Ectodermal cell (in vitro differentiated cells): Measurements from ENCODE around the gene ROR2. TPM values are rescaled to one million over a fixed set of nuclear protein-coding genes. Genes with fewer than 3 reads are reported as not detected.
A peak's percentile ranks its signal among the peaks of the same experiment; 100 is the strongest.
"Not testable (repeated sequence)": the region's sequence is repeated elsewhere in the genome, so short reads cannot be mapped to it uniquely, and the experiment has no call there.

Experiments
- H3K27ac ChIP-seq: 2 replicates; pipeline ENCODE4 v1.7.0; 2013; ENCODE audit warnings: mild to moderate bottlenecking, low read depth, low read length; ENCODE audit not compliant: insufficient read depth, poor library complexity, severe bottlenecking
- H3K27me3 ChIP-seq: 2 replicates; pipeline ENCODE4 v1.7.0; 2013; ENCODE audit warnings: mild to moderate bottlenecking, low read length; ENCODE audit not compliant: insufficient read depth, control insufficient read depth, poor library complexity, severe bottlenecking
- H3K36me3 ChIP-seq: one replicate; pipeline ENCODE4 v1.7.0; 2013; ENCODE audit warnings: low read length; ENCODE audit not compliant: control insufficient read depth, insufficient read depth
- H3K4me1 ChIP-seq: one replicate; pipeline ENCODE4 v1.7.0; 2013; ENCODE audit warnings: low read length; ENCODE audit not compliant: control insufficient read depth, insufficient read depth
- H3K4me3 ChIP-seq: 2 replicates; pipeline ENCODE4 v1.7.0; 2013; ENCODE audit warnings: low read depth, low read length, control low read depth; ENCODE audit not compliant: insufficient read depth
- H3K9me3 ChIP-seq: 2 replicates; pipeline ENCODE4 v1.7.0; 2013; ENCODE audit warnings: mild to moderate bottlenecking, low read length, moderate library complexity; ENCODE audit not compliant: control insufficient read depth
- WGBS, 2 experiments: methylation state at CpG; one replicate each; pipeline ENCODE4 v1.1.7; 2013; ENCODE audit warnings: missing lambda C conversion rate in 2 of 2; 5-methylcytosine and 5-hydroxymethylcytosine counted together
- polyA plus RNA-seq, 4 experiments: library from polyadenylated mRNA; stranded (reverse); fragments of 50-300 nt; gene quantifications; one replicate each; pipeline ENCODE4 v1.2.3, GENCODE V29; 2013

The ROR2 gene
- polyA plus RNA-seq (2013, experiment 1 of 4), result 62.1 TPM
- polyA plus RNA-seq (2013, experiment 2 of 4), result 64.3 TPM
- polyA plus RNA-seq (2013, experiment 3 of 4), result 37.7 TPM
- 37.2 TPM for polyA plus RNA-seq (2013, experiment 4 of 4)

DNA sequence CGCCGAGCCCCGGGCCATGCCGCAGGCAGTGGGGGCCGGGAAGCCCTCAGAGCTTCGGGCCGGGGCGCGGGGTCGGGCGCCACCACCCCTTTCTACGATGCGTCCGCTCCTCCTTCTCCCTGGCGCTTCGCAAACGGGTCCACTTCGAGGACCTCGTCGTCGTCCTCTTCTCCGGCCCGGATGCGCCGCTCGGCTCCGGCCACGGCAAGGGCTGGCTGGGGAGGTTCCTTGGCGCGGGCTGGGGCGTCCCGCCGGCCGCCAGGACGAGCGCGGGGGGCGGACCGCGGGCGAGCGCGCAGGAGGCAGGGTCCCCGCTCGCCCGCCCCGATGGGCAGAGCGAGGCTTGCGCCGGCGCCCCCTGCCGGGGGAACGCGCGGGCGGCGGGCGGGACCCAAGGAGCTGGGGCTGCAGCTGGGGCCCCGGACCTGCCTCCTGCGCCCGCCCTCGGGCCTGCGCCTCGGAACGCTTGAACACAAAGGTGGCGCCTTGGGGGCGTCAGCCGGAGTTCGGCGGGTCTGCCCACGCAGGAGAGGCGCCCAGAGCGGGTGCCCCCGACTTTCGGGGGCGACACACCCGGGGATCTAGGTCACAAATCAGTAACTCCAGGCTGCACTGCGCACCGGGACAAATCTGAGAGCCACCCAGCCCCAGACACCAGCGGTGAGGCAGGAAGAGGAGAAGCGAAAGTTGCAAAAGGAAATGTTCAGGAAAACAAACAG, at the start of gene ROR2:
TSS of gene ROR2 (minus strand) at position 283 of the 719 bp plus-strand sequence.
- peaks cover 22% of the 10 kb centered on the region for H3K4me1 ChIP-seq
- H3K27me3 ChIP-seq, result peaks cover 14% of the 10 kb centered on the region
- 0 to 1% methylated on average over 81 of the region's 81 CpGs for WGBS, 2 experiments
- peak within 1 kb of the TSS; percentile 78 for H3K4me3 ChIP-seq
- H3K36me3 ChIP-seq, result no peaks in the 10 kb centered on the region
- peak within 1 kb of the TSS; percentile 52 for H3K27ac ChIP-seq
- H3K9me3 ChIP-seq, result no peaks in the 10 kb centered on the region

DNA sequence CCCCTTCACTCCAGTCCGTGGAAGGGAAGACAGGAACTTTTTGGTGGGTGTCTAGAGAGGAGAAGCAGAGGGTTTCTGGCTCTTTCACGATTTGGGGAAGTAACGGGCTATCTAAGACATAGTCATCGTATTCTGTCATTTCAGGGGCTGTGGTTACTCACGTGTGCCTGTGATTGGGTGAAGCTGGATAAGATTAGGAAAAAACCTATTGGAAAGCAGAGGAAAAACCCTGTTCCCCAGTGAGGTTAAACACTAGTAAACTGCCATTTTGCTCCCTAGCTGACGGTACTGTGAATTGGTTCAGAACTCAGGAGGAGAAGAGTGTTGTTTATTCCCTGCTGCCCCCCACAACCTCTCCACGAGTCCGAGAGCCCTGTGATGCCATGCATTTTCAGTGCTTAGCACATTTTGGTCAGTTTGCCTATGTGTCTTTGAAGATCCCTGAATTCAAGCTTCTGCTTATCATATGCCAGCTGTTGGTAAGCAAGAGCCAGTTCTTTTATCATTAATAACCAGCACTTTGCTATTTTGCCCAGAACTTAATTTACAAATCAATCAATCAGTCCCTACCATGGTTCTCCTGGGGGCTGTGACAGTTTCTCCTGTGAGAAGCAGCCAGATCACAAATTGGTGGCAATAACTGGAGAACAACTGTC, 45.1 kb upstream of the ROR2 start:
- Histone ChIP-seq H3K9me3 (no peaks in the 10 kb centered on the region), H3K4me1 (no peaks in the 10 kb centered on the region), H3K36me3 (no peaks in the 10 kb centered on the region), H3K27me3 (no peaks in the 10 kb centered on the region), H3K27ac (no peak overlapping the region), H3K4me3 (no peak overlapping the region)
- 82 to 89% methylated on average over 8 of the region's 8 CpGs for WGBS, 2 experiments

GRCh38 chr9:91994422-91994821, 44.4 kb upstream of the ROR2 start:
- H3K4me3 ChIP-seq, result no peak overlapping the region
- no peak overlapping the region for H3K27ac ChIP-seq
- H3K9me3 ChIP-seq, result no peaks in the 10 kb centered on the region
- H3K36me3 ChIP-seq, result no peaks in the 10 kb centered on the region
- 81 to 90% methylated on average over 3 to 4 of the region's 4 CpGs for WGBS, 2 experiments
- no peaks in the 10 kb centered on the region for H3K27me3 ChIP-seq
- no peaks in the 10 kb centered on the region for H3K4me1 ChIP-seq

- no peaks in the 10 kb centered on the region for H3K36me3 ChIP-seq
Measured at GRCh38 chr9:91992461-91993041, 42.5 kb upstream of the ROR2 start.

GRCh38 chr9:91991721-91992341, 41.8 kb upstream of the ROR2 start:
- no peak overlapping the region for H3K4me3 ChIP-seq
- H3K4me1 ChIP-seq, result no peaks in the 10 kb centered on the region
- H3K27ac ChIP-seq, result no peak overlapping the region
- no peaks in the 10 kb centered on the region for H3K27me3 ChIP-seq
- no peaks in the 10 kb centered on the region for H3K36me3 ChIP-seq
- 94 to 95% methylated on average over 20 of the region's 20 CpGs for WGBS, 2 experiments
- H3K9me3 ChIP-seq, result no peaks in the 10 kb centered on the region

More at GRCh38 chr9:91992461-91993041, 42.5 kb upstream of the ROR2 start:
- Histone ChIP-seq H3K4me1 (no peaks in the 10 kb centered on the region), H3K27me3 (no peaks in the 10 kb centered on the region), H3K9me3 (no peaks in the 10 kb centered on the region), H3K4me3 (no peak overlapping the region), H3K27ac (no peak overlapping the region)
- 88 to 90% methylated on average over 12 of the region's 12 CpGs for WGBS, 2 experiments

DNA sequence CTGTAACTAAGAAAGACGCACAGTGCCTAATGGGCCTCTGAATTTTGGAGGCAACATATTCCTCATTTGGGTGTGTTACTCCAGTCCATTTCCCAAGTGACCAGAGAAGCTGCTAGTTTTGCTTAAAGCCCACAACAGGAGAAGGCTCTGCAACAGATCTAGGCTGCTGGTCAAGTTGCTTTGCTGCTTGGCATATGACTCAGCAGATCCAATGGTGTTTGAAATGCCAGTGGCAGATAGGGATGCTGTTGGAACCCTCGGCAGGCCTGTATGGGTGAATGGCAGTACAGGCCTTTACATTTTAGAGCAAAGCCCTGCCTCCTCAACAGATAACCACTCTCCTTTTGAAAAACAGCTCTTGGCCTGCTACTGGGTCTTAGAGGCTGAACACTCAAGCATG, 36.2 kb upstream of the ROR2 start:
- Histone ChIP-seq H3K36me3 (no peaks in the 10 kb centered on the region), H3K4me1 (no peaks in the 10 kb centered on the region), H3K27ac (no peak overlapping the region), H3K9me3 (no peaks in the 10 kb centered on the region), H3K27me3 (no peaks in the 10 kb centered on the region), H3K4me3 (no peak overlapping the region)
- WGBS, 2 experiments, result 89 to 95% methylated on average over 2 of the region's 2 CpGs

DNA sequence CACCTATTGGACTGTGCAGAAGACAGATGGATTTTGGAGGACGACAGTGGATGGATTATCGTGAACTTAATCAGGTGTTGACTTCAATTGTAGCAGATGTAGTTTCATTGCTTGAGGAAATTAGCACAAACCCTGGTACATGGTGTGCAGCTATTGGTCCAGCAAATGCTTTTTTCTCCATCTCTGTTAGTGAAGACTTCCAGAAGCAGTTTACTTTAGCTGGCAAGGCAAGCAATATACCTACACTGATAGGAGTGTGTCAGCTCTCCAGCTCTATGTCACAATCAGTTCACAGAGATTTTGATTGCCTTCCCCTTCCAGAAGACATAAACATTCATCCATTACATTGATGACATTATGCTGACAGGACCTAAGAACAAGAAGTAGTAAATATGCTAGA, 35.7 kb upstream of the ROR2 start:
- 92% methylated on average over 2 of the region's 2 CpGs for WGBS, 2 experiments
- no peaks in the 10 kb centered on the region for H3K4me1 ChIP-seq
- H3K4me3 ChIP-seq, result no peak overlapping the region
- no peak overlapping the region for H3K27ac ChIP-seq
- no peaks in the 10 kb centered on the region for H3K9me3 ChIP-seq
- no peaks in the 10 kb centered on the region for H3K36me3 ChIP-seq
- H3K27me3 ChIP-seq, result no peaks in the 10 kb centered on the region

GRCh38 chr9:91978740-91979414, 28.8 kb upstream of the ROR2 start:
- WGBS, 2 experiments, result 77% methylated on average over 6 of the region's 6 CpGs
- no peaks in the 10 kb centered on the region for H3K36me3 ChIP-seq
- no peak overlapping the region for H3K27ac ChIP-seq
- no peaks in the 10 kb centered on the region for H3K27me3 ChIP-seq
- H3K4me1 ChIP-seq, result no peaks in the 10 kb centered on the region
- no peaks in the 10 kb centered on the region for H3K9me3 ChIP-seq
- H3K4me3 ChIP-seq, result no peak overlapping the region

- WGBS, 2 experiments, result 87 to 93% methylated on average over 2 of the region's 2 CpGs
- not testable (repeated sequence) for H3K4me1 ChIP-seq, H3K9me3 ChIP-seq
Measured at GRCh38 chr9:91975254-91975653, 25.2 kb upstream of the ROR2 start.

More at GRCh38 chr9:91975254-91975653, 25.2 kb upstream of the ROR2 start:
- H3K27ac ChIP-seq, H3K4me3 ChIP-seq, H3K36me3 ChIP-seq, H3K27me3 ChIP-seq: not testable (repeated sequence)
